ENCODE data around the gene CDK2AP2. TPM values are rescaled to one million over a fixed set of nuclear protein-coding genes. Genes with fewer than 3 reads are reported as not detected.

CDK2AP2 gene
- total and polyA plus RNA-seq, 9 of the 15 experiments (the other 6 are each of a cell fraction or from before 2014, with no cell fraction given) = 4.4 to 47.4 (median 21.7) TPM

GRCh38 chr11:67530282-67530592, 22.3 kb upstream of the CDK2AP2 start (continued):
- TF ChIP-seq ARID4B (CRISPR knock-in tag; IDR thresholded peaks at IDR 0.05) (no peak), SAFB2 (IDR thresholded peaks at IDR 0.05; ENCODE audit: borderline replicate concordance, low read depth, low read length, severe bottlenecking) (no peak), PHB2 (IDR thresholded peaks at IDR 0.05; ENCODE audit: low read depth) (no peak), CBFA2T2 (conservative IDR thresholded peaks at IDR 0.05) (peak; percentile 13; the same call in 1 of the 2 replicates), ZNF384 (IDR thresholded peaks at IDR 0.05; ENCODE audit: low read depth, low read length) (no peak), MCM7 (IDR thresholded peaks at IDR 0.05) (no peak), CBX2 (IDR thresholded peaks at IDR 0.05; ENCODE audit: insufficient read depth, low read length, poor library complexity, severe bottlenecking) (no peak), ZNF280A (IDR thresholded peaks at IDR 0.05; ENCODE audit: low read depth, partially characterized antibody) (no peak), KDM1A (IDR thresholded peaks at IDR 0.05) (peak; percentile 44 to 51; a peak in 3 of 4 replicates), ETS1 (conservative IDR thresholded peaks at IDR 0.05; ENCODE audit: control insufficient read depth, low read depth, low read length) (no peak), ZFP1 (CRISPR knock-in tag; IDR thresholded peaks at IDR 0.05) (no peak), FOSL1 (tag; conservative IDR thresholded peaks at IDR 0.05) (no peak)
- TF ChIP-seq, protein P1, sequence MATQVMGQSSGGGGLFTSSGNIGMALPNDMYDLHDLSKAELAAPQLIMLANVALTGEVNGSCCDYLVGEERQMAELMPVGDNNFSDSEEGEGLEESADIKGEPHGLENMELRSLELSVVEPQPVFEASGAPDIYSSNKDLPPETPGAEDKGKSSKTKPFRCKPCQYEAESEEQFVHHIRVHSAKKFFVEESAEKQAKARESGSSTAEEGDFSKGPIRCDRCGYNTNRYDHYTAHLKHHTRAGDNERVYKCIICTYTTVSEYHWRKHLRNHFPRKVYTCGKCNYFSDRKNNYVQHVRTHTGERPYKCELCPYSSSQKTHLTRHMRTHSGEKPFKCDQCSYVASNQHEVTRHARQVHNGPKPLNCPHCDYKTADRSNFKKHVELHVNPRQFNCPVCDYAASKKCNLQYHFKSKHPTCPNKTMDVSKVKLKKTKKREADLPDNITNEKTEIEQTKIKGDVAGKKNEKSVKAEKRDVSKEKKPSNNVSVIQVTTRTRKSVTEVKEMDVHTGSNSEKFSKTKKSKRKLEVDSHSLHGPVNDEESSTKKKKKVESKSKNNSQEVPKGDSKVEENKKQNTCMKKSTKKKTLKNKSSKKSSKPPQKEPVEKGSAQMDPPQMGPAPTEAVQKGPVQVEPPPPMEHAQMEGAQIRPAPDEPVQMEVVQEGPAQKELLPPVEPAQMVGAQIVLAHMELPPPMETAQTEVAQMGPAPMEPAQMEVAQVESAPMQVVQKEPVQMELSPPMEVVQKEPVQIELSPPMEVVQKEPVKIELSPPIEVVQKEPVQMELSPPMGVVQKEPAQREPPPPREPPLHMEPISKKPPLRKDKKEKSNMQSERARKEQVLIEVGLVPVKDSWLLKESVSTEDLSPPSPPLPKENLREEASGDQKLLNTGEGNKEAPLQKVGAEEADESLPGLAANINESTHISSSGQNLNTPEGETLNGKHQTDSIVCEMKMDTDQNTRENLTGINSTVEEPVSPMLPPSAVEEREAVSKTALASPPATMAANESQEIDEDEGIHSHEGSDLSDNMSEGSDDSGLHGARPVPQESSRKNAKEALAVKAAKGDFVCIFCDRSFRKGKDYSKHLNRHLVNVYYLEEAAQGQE (IDR thresholded peaks at IDR 0.05; ENCODE audit: borderline replicate concordance) = no peak
- TF ChIP-seq, protein P1 (CRISPR knock-in tag; IDR thresholded peaks at IDR 0.05; ENCODE audit: low read depth) = no peak
